Activated CD8-positive, alpha-beta memory T cell treated with anti-CD3 and anti-CD28 coated beads, Interleukin-2, amount 10 ng/mL, durations not matched to agents 7 days and 5 days (primary cell): Measurements from ENCODE around the gene STK40. TPM values are rescaled to one million over a fixed set of nuclear protein-coding genes. Genes with fewer than 3 reads are reported as not detected.
A peak's percentile ranks its signal among the peaks of the same experiment; 100 is the strongest.

Experiments used
- ATAC-seq: fragments of 150-1000 bp; cut with Tn5 transposase; one replicate; pipeline ENCODE4 v1.10.0; 2021; ENCODE audit warnings: moderate library complexity
- CTCF ChIA-PET: fragments of 350-600 bp; sonication (Branson Sonifier 250); formaldehyde crosslinking; loops from one replicate; lab custom pipeline; 2021; ENCODE audit warnings: antibody characterized with exemption; lab: Charles Lee
- DNase-seq: peaks from one replicate; pipeline ENCODE4 v3.0.0-alpha.2; 2020
- H3K27ac Mint-ChIP-seq: one replicate; pipeline ENCODE4 v1.8.0; 2021; ENCODE audit warnings: mild to moderate bottlenecking, mixed read lengths
- H3K27me3 Mint-ChIP-seq: one replicate; pipeline ENCODE4 v1.8.0; 2021; ENCODE audit warnings: mixed read lengths
- H3K36me3 Mint-ChIP-seq: one replicate; pipeline ENCODE4 v1.8.0; 2021; ENCODE audit warnings: mild to moderate bottlenecking, mixed read lengths
- H3K4me1 Mint-ChIP-seq: one replicate; pipeline ENCODE4 v1.8.0; 2021; ENCODE audit warnings: mixed read lengths
- H3K4me3 Mint-ChIP-seq: one replicate; pipeline ENCODE4 v1.8.0; 2021; ENCODE audit warnings: mild to moderate bottlenecking, moderate library complexity, mixed read lengths
- H3K9me3 Mint-ChIP-seq: one replicate; pipeline ENCODE4 v1.8.0; 2022; ENCODE audit warnings: low read depth, mixed read lengths
- total RNA-seq, 2 experiments: library from RNA; stranded (reverse); gene quantifications; one replicate each; pipeline ENCODE4 v1.2.3, GENCODE V29; 2021

STK40 gene
- total RNA-seq, 2 experiments from 2014 or later: 67.0 to 73.2 TPM

DNA sequence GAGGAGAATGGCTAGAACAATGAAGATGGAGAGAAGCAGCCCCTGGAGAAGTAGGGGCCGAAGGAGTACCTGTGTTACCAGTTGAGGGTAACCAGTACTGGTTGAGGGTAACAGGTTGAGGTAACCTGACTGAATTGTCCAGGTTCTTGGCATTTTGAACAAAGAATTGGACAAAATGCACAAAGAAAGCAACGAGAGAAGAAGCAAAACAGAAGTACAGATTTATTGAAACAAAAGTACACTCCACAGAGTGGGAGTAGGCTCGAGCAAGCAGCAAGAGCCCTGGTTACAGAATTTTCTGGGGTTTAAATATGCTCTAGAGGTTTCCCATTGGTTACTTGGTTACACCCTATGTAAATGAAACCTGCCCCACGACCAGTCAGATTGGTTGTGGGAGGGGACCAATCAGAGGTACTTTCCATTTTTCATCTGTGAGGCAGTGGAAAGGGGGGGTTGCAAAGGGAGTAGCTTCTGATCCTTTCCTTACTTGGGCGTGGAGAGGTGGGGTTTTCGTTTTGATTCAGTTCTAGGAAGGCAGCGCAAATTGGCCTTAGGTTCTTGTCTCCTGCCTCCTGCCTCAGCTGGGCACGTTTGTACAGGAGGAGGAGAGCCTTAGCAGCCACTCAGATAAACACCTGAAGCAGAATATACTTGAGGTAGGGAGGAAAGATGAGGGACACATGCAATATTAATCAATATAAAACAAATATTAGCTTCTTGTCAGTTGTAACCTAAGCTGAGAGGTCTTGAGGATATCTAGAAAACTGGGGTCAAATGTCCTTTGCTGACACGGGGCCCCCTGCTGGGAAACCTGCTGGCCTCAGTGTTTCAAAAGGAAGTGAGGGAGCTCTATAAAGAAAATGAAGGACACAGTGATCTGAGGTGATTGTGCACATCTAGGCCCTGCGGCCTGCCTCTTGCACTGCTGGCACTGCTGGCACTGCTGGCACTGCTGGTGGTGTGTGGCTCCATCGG, 26.2 kb upstream of the STK40 start:
- CTCF ChIA-PET: interaction anchor here (0.7 to 1.8 kb wide), 9 partner anchors 10 to 263 kb away, joined by 3 to 11 read pairs (median 4); partner anchors contain the start of gene TRAPPC3
- ATAC-seq (peak; percentile 98), DNase-seq (peak; percentile 85)
- Mint-ChIP-seq H3K27ac (peak overlapping the region; percentile 94), H3K4me3 (peak overlapping the region; percentile 23), H3K36me3 (peaks cover 6% of the 10 kb centered on the region), H3K9me3 (peaks cover 5% of the 10 kb centered on the region), H3K4me1 (peaks cover 24% of the 10 kb centered on the region), H3K27me3 (no peaks in the 10 kb centered on the region)

DNA sequence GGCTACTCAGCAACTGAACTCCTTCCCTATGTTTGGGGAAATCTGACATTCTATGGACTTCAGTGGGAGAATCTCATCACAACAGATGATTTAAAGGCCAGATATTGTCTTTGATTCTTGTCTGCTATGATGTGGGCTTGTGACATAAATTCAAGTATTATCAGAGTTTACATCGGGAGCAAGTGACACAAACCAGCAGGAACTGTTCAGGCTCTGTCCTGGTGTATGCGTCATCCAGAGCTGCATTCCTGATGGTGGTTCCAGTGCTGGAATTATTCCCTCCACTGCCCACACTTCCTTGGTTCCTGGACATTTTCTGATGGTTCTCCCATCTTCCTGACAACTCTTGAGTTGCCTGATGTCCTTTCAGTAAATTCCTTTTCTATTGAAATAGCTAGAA, 22.8 kb upstream of the STK40 start:
- CTCF ChIA-PET: interaction anchor here (1.6 kb wide), 1 partner anchor 11 kb away, joined by 6 read pairs; the partner anchor contains the start of gene LSM10
- Mint-ChIP-seq H3K4me3 (no peak overlapping the region), H3K27ac (no peak overlapping the region), H3K4me1 (peaks cover 24% of the 10 kb centered on the region), H3K9me3 (peaks cover 5% of the 10 kb centered on the region), H3K27me3 (no peaks in the 10 kb centered on the region), H3K36me3 (peaks cover 5% of the 10 kb centered on the region)
- DNase-seq (no peak), ATAC-seq (no peak)

DNA sequence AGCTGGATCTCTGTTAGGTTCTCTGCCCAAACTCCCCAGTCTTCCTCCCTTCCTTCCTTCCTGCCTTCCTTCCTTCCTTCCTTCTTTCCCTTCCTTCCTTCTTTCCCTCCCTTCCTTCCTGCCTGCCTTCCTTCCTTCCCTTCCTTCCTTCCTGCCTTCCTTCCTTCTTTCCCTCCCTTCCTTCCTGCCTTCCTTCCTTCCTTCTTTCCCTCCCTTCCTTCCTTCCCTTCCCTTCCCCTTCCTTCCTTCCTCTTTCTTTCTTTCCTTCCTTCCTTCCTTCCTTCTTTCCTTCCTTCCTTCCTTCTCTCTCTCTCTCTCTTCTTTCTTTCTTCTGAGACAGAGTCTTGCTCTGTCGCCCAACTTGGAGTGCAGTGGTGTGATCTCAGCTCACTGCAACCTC, 20.7 kb upstream of the STK40 start:
- DNase-seq: no peak
- CTCF ChIA-PET: interaction anchor here (2.2 kb wide), 1 partner anchor 64 kb away, joined by 6 read pairs; no protein-coding TSS in a partner anchor
- Mint-ChIP-seq H3K36me3 (peaks cover 5% of the 10 kb centered on the region), H3K4me1 (peaks cover 18% of the 10 kb centered on the region), H3K4me3 (no peak overlapping the region), H3K9me3 (peaks cover 5% of the 10 kb centered on the region), H3K27me3 (no peaks in the 10 kb centered on the region), H3K27ac (no peak overlapping the region)
- no peak for ATAC-seq

DNA sequence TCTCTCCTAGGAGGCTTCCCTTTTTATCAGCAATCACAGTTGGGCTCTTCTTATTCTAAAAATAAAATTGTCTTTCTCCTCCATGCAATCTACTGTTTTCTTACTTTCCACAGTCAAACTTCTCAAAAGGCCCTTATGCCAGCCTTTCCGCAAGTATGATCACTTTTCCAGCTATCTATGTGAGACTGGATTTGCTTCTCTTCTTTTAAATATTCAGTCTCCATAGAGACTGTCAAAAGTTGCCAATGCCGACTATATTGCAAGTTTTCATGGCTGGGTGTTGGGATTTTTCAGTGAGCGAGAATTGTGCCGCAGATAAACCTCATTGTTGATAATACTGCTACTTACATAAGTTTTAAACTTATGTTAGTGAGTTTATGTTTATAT, 16.8 kb upstream of the STK40 start:
- ATAC-seq (no peak), DNase-seq (no peak)
- peaks cover 32% of the 10 kb centered on the region for H3K4me1 Mint-ChIP-seq
- no peaks in the 10 kb centered on the region for H3K27me3 Mint-ChIP-seq
- no peak overlapping the region for H3K4me3 Mint-ChIP-seq
- CTCF ChIA-PET: interaction anchor here (2.4 kb wide), 1 partner anchor 10 kb away, joined by 11 read pairs; no protein-coding TSS in a partner anchor
- H3K9me3 Mint-ChIP-seq: no peaks in the 10 kb centered on the region
- H3K27ac Mint-ChIP-seq: peak overlapping the region; percentile 16
- peaks cover 1% of the 10 kb centered on the region for H3K36me3 Mint-ChIP-seq

DNA sequence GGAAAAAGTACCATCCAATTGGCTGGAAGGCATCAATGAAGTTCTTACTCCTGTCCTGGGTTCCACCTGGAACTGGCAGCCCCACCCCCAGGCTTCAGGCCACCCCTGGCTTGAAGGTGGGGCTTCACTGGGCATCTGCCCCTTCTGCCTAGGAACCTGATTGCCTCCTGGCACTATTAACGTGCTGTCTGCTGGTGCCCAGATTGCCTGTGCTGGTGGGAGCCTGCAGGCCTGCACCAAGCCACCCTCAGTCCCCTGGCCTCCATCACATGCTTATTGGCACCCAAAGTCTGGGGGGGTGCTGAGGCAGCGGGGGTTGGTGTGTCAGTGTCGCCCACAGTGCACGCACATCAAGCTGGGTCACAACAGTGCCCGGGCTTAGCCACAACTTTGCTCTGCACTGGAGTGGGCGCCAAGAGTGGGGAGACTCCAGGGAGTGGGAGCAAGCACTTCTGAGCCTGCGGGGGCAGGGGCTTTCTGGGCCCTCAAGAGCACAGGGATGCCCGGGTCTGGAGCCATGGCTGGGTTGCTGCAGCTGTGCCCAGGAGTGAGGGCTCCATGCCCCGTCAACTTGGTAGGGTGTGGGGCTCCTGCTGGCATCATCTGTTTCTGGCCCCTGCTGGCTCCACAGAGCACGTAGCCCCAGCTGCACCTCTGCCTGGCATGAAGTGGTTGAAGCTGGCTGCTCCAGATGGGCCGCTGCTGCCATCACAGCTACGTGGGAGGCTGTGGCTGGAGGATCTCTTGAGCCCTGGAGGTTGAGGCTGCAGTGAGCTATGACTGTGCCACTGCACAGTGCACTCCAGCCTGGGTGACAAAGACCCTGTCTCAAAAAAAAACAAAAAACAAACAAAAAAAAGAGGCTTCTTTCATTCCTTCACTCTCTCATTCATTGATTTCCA, 16.1 kb upstream of the STK40 start:
- Mint-ChIP-seq H3K36me3 (peaks cover 4% of the 10 kb centered on the region), H3K4me1 (peaks cover 35% of the 10 kb centered on the region), H3K9me3 (no peaks in the 10 kb centered on the region), H3K27me3 (no peaks in the 10 kb centered on the region), H3K4me3 (peak overlapping the region; percentile 66), H3K27ac (peak overlapping the region; percentile 83)
- DNase-seq: no peak
- CTCF ChIA-PET: interaction anchor here (1.4 to 2.4 kb wide), 3 partner anchors 10 to 252 kb away, joined by 4 to 11 read pairs (median 6); partner anchors contain the start of gene TRAPPC3
- ATAC-seq: no peak

DNA sequence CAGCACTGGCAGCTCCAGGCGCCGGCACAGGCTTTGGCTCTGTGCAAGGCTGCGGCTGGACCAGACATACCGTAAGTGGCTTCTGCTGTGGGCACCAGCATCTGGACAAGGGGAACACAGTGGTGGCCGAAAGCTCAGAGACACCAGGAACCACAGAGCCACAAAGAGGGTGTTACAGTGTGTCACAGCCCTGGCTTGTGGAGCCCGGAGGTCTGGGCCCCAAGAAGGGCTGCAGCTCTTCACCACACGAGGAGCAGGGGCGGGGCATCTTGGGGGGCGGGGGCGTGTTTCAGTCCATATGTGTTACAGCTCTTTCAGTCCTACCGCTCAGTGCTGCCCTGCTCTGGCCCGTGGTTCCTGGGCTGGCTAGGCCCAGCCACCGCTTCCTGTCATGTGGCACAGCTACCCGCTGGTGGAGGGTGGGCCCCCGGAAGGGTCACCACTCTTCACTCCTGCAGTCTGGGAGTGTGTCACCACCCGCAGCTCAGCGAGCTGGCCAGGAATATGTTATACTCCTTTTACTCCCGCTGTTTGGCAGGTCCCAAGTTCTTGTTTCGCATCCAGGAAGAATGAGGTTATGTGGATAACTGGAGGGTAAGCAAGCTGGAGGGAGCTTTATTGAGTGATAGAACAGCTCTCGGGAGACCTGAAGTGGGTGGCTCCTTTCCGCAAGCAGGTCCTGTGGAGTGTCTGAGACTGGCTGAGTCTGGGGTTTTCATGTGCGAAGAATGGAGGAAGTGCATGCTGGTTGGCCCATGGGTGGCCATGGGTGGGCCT, 15.3 kb upstream of the STK40 start:
- CTCF ChIA-PET: interaction anchor here (0.6 to 5.4 kb wide), 9 partner anchors 11 to 252 kb away, joined by 3 to 49 read pairs (median 4); partner anchors contain the start of genes OSCP1, SH3D21 and TRAPPC3
- peak overlapping the region; percentile 66 for H3K4me3 Mint-ChIP-seq

DNA sequence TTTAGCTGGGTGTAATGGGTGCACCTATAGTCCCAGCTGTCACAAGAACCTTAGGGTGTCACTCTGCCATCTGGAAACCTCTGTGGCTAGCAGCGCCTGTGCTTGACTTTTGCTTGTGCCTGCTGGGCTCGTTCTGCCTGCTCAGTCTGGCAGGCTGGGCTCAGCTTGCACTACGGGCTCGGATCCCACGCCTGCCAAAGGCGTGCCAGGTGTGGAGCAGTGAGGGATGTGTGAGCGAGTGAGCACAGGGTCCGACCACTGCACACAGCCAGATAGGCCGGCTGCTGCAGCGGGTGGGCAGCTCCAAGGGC, 14.7 kb upstream of the STK40 start:
- peak overlapping the region; percentile 83 for H3K27ac Mint-ChIP-seq
- H3K4me3 Mint-ChIP-seq: no peak overlapping the region
- H3K27me3 Mint-ChIP-seq: no peaks in the 10 kb centered on the region
- no peak for DNase-seq
- H3K9me3 Mint-ChIP-seq: no peaks in the 10 kb centered on the region
- no peak for ATAC-seq
- peaks cover 6% of the 10 kb centered on the region for H3K36me3 Mint-ChIP-seq
- CTCF ChIA-PET: interaction anchor here (0.6 to 5.4 kb wide), 10 partner anchors 10 to 251 kb away, joined by 3 to 49 read pairs (median 4); partner anchors contain the start of genes OSCP1, SH3D21 and TRAPPC3
- peaks cover 42% of the 10 kb centered on the region for H3K4me1 Mint-ChIP-seq

More for the DNA sequence above, 15.3 kb upstream of the STK40 start:
- H3K9me3 Mint-ChIP-seq: no peaks in the 10 kb centered on the region
- DNase-seq (peak; percentile 84), ATAC-seq (peak; percentile 52)
- peak overlapping the region; percentile 83 for H3K27ac Mint-ChIP-seq
- no peaks in the 10 kb centered on the region for H3K27me3 Mint-ChIP-seq
- H3K36me3 Mint-ChIP-seq: peaks cover 6% of the 10 kb centered on the region
- peaks cover 42% of the 10 kb centered on the region for H3K4me1 Mint-ChIP-seq

DNA sequence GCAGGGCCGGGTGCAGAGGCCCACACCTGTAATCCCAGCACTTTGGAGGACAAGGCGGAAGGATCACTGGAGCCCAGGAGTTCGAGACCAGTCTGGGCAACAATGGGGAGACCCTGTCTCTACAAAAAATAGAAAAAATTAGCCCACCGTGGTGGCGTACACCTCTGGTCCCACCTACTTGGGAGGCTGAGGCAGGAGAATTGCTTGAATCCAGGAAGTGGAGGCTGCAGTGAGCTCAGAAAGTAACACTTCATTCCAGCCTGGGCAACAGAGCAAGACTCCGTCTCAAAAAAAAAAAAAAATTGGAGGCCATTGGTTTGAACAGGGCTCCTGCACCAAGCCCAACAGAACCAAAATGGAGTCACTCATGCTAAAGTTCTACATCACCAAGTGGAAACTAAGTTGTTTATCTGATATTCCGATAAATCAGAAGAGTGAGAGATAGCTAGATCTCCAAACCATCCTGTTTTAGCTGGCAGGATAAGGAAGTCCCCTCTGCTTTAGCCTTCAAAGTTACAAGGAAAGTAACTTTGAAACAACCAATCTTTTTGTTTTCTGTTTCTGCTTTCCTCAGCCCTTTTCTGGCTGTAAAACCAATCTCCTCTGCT, 12.8 kb upstream of the STK40 start:
- Mint-ChIP-seq H3K9me3 (no peaks in the 10 kb centered on the region), H3K27ac (peak overlapping the region; percentile 96)

DNA sequence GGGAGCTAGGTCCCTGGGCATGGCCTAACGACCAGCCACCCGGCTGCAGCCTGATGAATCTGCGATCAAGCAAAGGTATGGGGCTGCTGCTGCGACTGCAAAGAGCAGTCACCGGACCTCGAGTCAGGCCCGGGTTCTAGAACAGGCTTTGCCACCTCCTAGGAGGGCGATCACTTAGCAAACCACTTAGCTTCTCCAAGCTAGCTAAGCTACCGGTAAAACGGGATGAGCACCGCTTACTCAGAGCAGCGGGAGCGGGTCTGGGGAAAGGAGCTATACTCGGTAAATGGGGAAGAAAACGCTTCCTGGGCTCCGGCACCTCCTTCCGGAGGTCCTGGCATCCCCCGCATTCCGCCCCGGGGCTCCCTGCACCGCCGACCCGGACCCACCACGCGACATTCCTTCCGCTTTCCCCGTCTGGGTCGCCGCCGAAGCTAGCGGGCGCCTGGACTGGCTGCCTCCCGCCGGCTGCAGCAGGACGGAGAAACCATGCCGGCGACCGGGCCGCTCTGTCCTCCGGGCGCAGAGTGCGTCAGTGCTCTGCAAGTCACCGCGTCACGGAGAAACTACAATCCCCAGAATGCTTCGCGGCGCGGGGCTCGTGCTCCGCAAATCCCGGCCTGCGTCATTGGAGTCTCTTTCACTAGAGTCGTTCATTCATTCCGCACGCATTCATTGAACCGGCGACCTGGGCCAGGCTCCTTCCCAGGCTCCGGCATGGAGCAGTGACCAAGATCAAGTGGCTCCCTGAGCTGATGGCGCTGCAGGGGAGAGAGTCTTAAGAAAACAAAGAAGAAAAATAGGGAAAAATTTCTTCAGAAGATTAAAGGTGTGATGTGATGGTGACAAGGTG, 11.9 kb upstream of the STK40 start, which contains the start of gene LSM10:
Gene LSM10, minus strand, starts transcription at position 531 of the 853 bp plus-strand sequence. CDS start 3,779 bp downstream, outside the sequence.
- DNase-seq: peak; percentile 95
- CTCF ChIA-PET: interaction anchor here (0.8 to 5.4 kb wide), 8 partner anchors 10 to 236 kb away, joined by 3 to 49 read pairs (median 5); partner anchors contain the start of gene SH3D21
- Mint-ChIP-seq H3K27me3 (no peaks in the 10 kb centered on the region), H3K36me3 (peaks cover 16% of the 10 kb centered on the region), H3K9me3 (no peaks in the 10 kb centered on the region), H3K27ac (peak within 1 kb of the TSS; percentile 96), H3K4me3 (peak within 1 kb of the TSS; percentile 90), H3K4me1 (peaks cover 52% of the 10 kb centered on the region)
- ATAC-seq: peak; percentile 89

More for the DNA sequence above, 12.8 kb upstream of the STK40 start:
- no peak for DNase-seq
- peaks cover 46% of the 10 kb centered on the region for H3K4me1 Mint-ChIP-seq
- H3K27me3 Mint-ChIP-seq: no peaks in the 10 kb centered on the region
- peak overlapping the region; percentile 90 for H3K4me3 Mint-ChIP-seq
- CTCF ChIA-PET: interaction anchor here (1.4 to 5.4 kb wide), 5 partner anchors 10 to 92 kb away, joined by 3 to 49 read pairs (median 9); partner anchors contain the start of gene SH3D21
- H3K36me3 Mint-ChIP-seq: peaks cover 11% of the 10 kb centered on the region
- no peak for ATAC-seq

DNA sequence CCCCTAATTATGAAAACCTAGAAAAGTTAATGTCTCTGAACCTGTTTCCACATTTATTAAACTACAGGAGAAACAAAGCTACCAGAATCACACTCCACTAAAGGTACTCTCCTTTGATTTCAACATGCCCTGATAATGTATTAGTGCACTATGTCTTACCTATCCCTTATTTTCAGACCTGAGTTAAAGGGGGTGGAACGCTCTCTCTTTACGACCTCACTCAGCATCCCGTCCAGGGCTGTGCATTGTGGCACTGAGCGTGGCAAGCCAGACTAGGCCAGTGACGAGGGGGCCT, 11.3 kb upstream of the STK40 start:
- Mint-ChIP-seq H3K36me3 (peaks cover 20% of the 10 kb centered on the region), H3K4me3 (peak overlapping the region; percentile 90), H3K27me3 (no peaks in the 10 kb centered on the region), H3K4me1 (peaks cover 48% of the 10 kb centered on the region), H3K27ac (peak overlapping the region; percentile 96), H3K9me3 (no peaks in the 10 kb centered on the region)
- DNase-seq: no peak
- ATAC-seq: peak; percentile 59
- CTCF ChIA-PET: interaction anchor here (0.8 to 5.4 kb wide), 8 partner anchors 9 to 236 kb away, joined by 3 to 49 read pairs (median 5); partner anchors contain the start of gene SH3D21

DNA sequence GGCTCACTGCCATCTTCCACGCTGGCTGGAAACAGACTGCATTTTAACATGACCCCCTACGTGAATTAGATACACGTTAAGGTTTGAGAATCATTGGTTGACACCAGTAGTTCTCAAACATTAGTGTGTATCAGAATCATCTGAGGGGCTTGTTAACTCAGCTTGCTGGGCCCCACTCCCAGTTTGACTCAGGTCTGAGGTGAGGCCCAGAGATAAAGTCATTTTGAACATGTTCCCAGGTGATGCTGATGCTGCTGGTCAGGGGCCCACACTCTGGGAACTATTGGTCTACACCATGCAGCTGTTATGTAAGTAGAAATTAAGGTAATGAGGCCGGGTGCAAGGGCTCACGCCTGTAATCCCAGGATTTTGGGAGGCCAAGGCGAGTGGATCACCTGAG, 10.6 kb upstream of the STK40 start:
- H3K36me3 Mint-ChIP-seq: peaks cover 24% of the 10 kb centered on the region
- peak overlapping the region; percentile 61 for H3K27ac Mint-ChIP-seq
- H3K9me3 Mint-ChIP-seq: no peaks in the 10 kb centered on the region
- no peaks in the 10 kb centered on the region for H3K27me3 Mint-ChIP-seq
- ATAC-seq (no peak), DNase-seq (no peak)
- peak overlapping the region; percentile 90 for H3K4me3 Mint-ChIP-seq
- peaks cover 43% of the 10 kb centered on the region for H3K4me1 Mint-ChIP-seq
- CTCF ChIA-PET: interaction anchor here (0.8 to 5.4 kb wide), 4 partner anchors 9 to 54 kb away, joined by 3 to 49 read pairs (median 5); no protein-coding TSS in a partner anchor
